Activated CD8-positive, alpha-beta memory T cell treated with anti-CD3 and anti-CD28 coated beads, Interleukin-2, amount 10 ng/mL, durations not matched to agents 7 days and 5 days (primary cell): ENCODE measurements around the gene FAM117B. TPM values are rescaled to one million over a fixed set of nuclear protein-coding genes. Genes with fewer than 3 reads are reported as not detected.
A peak's percentile ranks its signal among the peaks of the same experiment; 100 is the strongest.

Experiments
- ATAC-seq: fragments of 150-1000 bp; cut with Tn5 transposase; one replicate; pipeline ENCODE4 v1.10.0; 2021; ENCODE audit warnings: moderate library complexity
- CTCF ChIA-PET: fragments of 350-600 bp; sonication (Branson Sonifier 250); formaldehyde crosslinking; loops from one replicate; lab custom pipeline; 2021; ENCODE audit warnings: antibody characterized with exemption; lab: Charles Lee
- DNase-seq: peaks from one replicate; pipeline ENCODE4 v3.0.0-alpha.2; 2020
- H3K27ac Mint-ChIP-seq: one replicate; pipeline ENCODE4 v1.8.0; 2021; ENCODE audit warnings: mild to moderate bottlenecking, mixed read lengths
- H3K27me3 Mint-ChIP-seq: one replicate; pipeline ENCODE4 v1.8.0; 2021; ENCODE audit warnings: mixed read lengths
- H3K36me3 Mint-ChIP-seq: one replicate; pipeline ENCODE4 v1.8.0; 2021; ENCODE audit warnings: mild to moderate bottlenecking, mixed read lengths
- H3K4me1 Mint-ChIP-seq: one replicate; pipeline ENCODE4 v1.8.0; 2021; ENCODE audit warnings: mixed read lengths
- H3K4me3 Mint-ChIP-seq: one replicate; pipeline ENCODE4 v1.8.0; 2021; ENCODE audit warnings: mild to moderate bottlenecking, moderate library complexity, mixed read lengths
- H3K9me3 Mint-ChIP-seq: one replicate; pipeline ENCODE4 v1.8.0; 2022; ENCODE audit warnings: low read depth, mixed read lengths
- total RNA-seq, 2 experiments: library from RNA; stranded (reverse); gene quantifications; one replicate each; pipeline ENCODE4 v1.2.3, GENCODE V29; 2021

FAM117B gene
- total RNA-seq = 1 to 10 TPM; 3.7 to 3.8 TPM

DNA sequence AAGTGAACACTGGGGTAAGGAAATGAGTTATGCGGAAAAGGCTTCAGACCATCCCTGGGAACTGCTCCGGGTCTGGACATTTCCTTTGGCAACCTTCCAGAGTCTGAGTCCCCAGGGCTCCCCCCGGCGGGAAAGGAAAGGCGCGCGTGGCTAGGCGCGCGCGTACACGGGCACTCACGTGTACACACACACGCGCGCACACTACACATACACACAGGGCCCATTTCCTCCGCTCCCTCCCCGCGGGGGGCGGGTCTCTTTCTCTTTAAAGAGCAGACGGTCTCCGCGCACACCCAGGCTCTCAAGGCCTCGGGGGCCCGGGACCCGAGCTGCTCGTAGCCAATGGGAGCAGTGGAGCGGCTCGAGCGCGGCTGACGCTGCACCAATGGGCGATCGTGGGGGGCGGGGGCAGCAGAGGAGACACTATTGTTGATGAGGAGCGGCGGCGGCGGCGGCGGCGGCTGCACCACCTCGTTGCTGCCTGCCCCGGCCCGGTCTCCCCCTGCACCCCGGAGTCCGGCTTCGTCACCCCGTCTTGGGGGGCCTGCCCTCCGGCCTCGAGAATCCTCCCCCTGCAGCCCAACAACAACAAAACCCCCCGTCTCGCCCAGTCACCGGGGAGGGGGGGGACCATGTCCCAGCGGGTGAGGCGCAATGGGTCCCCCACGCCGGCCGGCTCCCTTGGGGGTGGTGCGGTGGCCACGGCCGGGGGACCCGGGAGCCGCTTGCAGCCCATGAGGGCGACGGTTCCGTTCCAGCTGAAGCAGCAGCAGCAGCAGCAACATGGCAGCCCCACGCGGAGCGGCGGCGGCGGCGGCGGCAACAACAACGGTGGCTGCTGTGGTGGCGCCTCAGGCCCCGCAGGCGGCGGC lies at the start of gene FAM117B:
FAM117B (plus strand) TSS at position 414 of the 872 bp plus-strand sequence; CDS start at position 633, 219 bp downstream.
- Mint-ChIP-seq H3K27ac (peak within 1 kb of the TSS; percentile 87), H3K36me3 (no peaks in the 10 kb centered on the region), H3K9me3 (no peaks in the 10 kb centered on the region), H3K27me3 (no peaks in the 10 kb centered on the region), H3K4me3 (peak within 1 kb of the TSS; percentile 90), H3K4me1 (peaks cover 38% of the 10 kb centered on the region)
- CTCF ChIA-PET = interaction anchor here (0.6 to 1.3 kb wide), 5 partner anchors 8 to 1181 kb away, joined by 3 to 4 read pairs (median 3); no protein-coding TSS in a partner anchor
- peak; percentile 99 for DNase-seq
- peak; percentile 96 for ATAC-seq

DNA sequence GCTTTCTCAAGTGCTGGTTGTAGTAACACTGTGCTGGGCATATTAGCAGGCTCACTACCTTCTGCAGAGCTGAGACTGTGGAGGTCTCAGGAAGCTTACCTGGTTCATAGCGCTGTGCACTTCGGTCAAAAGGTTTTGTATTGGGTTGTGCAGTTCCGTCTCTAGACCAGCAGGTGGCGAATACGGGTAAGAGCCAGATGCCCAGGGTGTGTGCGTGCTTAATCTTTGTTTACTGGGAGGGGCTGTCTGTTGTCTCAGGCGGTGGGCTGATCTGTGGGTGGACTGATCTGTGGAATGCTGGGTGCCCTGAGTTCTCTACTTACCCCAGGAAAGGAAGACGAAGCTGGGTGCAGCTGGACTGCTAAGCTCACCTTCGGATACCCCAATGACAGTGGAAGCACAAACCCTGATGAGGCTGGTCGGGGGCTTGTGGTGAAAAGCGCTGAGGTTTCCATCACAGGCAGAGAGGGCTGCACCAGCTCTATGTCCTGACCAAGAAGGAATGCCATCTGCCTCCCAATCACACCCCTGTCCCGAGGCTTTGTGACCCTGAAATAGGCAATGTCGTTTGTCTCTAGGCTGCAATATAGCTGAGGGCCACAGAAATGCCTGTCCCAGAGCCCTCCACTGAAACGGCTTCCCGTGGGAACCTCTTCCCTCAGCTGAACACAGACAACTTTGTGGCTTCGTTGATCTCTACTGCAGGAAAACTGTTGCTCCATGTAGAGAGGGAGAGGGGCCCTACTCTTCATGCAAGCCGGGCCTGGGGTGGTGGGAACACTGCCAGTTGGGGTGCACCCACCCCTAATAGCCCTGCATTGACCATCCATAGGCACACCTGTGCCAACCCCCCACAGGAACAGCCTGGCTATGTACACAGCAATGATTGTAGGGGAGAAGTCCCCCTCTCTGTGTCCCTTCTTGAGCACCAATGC lies 45.9 kb upstream of the FAM117B start:
- H3K27ac Mint-ChIP-seq = no peak overlapping the region

DNA sequence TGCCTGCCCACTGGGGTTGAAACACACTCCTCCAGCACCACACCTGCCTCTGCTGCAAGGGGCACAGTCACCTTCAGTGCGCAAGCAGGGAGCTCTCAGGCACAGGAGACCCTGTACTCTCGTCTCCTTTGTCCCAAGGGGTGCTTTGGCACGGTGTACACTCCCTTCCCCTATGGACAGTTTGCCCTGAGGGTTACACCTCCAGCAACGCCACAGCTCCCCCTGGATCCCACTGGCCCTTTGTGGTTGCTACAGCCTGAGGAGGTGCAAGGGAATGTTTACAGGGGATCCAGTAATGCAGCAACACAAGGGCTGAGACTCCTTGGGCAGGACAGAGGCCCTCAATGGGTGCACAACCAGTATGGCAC lies 45.2 kb upstream of the FAM117B start:
- H3K4me3 Mint-ChIP-seq = no peak overlapping the region
- no peak overlapping the region for H3K27ac Mint-ChIP-seq
- CTCF ChIA-PET = interaction anchor here (1.0 to 4.6 kb wide), 9 partner anchors 8 to 1225 kb away, joined by 3 to 42 read pairs (median 7); partner anchors contain the start of gene ICA1L
- ATAC-seq = no peak
- DNase-seq = no peak
- peaks cover 5% of the 10 kb centered on the region for H3K27me3 Mint-ChIP-seq
- no peaks in the 10 kb centered on the region for H3K36me3 Mint-ChIP-seq
- peaks cover 5% of the 10 kb centered on the region for H3K4me1 Mint-ChIP-seq
- H3K9me3 Mint-ChIP-seq = no peaks in the 10 kb centered on the region

More for the DNA sequence above, 45.9 kb upstream of the FAM117B start:
- Mint-ChIP-seq H3K36me3 (no peaks in the 10 kb centered on the region), H3K4me1 (peaks cover 5% of the 10 kb centered on the region), H3K27me3 (peaks cover 5% of the 10 kb centered on the region), H3K4me3 (no peak overlapping the region), H3K9me3 (no peaks in the 10 kb centered on the region)
- peak; percentile 98 for ATAC-seq
- CTCF ChIA-PET = interaction anchor here (0.6 to 4.6 kb wide), 22 partner anchors 9 to 1226 kb away, joined by 3 to 42 read pairs (median 3); partner anchors contain the start of genes FAM117B and ICA1L
- DNase-seq = peak; percentile 75

DNA sequence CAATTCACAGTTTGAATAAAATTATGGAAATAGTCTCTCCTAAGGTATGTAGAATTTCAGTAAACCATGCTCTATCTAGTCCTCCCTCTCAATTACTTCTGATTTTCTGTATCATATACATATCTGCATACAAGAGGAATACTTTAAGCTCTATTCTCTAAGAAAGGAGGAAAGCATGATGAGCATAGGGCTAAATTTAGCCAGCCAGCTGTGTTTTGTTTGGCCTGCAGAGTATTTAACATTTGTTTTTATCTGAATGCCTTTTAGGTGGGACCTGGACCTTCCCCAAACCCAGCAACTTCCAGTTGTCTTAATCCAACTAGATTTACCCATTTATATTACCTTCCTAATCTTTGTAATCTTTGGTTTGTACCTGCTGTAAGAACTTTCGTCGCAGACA lies 42.2 kb upstream of the FAM117B start:
- Mint-ChIP-seq H3K27ac (no peak overlapping the region), H3K36me3 (no peaks in the 10 kb centered on the region), H3K4me1 (peaks cover 5% of the 10 kb centered on the region), H3K4me3 (no peak overlapping the region), H3K9me3 (no peaks in the 10 kb centered on the region), H3K27me3 (peaks cover 5% of the 10 kb centered on the region)
- DNase-seq (no peak), ATAC-seq (no peak)
- CTCF ChIA-PET = no interaction called here

DNA sequence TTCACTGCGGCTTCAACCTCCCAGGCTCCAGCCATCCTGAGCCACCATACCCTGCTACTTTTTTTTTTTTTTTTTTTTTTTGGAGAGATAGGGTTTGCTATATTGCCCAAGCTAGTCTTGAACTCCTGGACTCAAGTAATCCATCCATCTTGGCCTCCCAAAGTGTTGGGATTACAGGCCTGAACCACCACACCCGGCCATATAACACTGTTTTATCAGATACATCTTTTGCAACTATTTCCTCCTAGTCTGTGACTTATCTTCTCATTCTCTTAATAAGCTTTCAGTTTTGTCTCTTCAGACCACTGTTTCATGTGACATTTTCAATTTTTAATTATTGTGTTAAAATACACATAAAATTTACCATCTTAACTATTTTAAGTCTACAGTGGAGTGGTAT lies 35.7 kb upstream of the FAM117B start:
- Mint-ChIP-seq H3K4me3 (no peak overlapping the region), H3K27ac (no peak overlapping the region), H3K36me3 (no peaks in the 10 kb centered on the region), H3K4me1 (no peaks in the 10 kb centered on the region), H3K9me3 (no peaks in the 10 kb centered on the region), H3K27me3 (no peaks in the 10 kb centered on the region)
- CTCF ChIA-PET = interaction anchor here (2.3 kb wide), 1 partner anchor 10 kb away, joined by 10 read pairs; no protein-coding TSS in a partner anchor
- ATAC-seq (no peak), DNase-seq (no peak)

DNA sequence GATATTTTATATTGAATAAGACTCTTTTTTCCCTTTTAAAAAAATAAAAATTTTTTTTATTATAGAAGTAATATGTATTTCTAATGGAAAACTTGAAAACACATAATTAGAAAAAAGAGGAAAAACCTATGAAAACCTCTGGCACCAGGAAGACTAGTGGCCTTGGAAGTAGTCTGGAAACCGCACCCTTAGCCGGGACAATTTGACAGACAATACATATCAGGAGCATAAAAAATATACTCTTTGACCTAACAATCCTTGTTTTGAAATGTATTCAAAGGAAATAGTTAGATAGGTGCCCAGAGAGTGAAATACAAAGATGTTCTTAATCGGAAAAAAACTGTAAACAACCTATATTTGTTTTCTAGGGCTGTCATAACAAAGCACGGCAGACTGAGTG lies 34.9 kb upstream of the FAM117B start:
- CTCF ChIA-PET = interaction anchor here (2.3 kb wide), 1 partner anchor 11 kb away, joined by 11 read pairs; no protein-coding TSS in a partner anchor
- Mint-ChIP-seq H3K36me3 (no peaks in the 10 kb centered on the region), H3K4me1 (no peaks in the 10 kb centered on the region), H3K4me3 (no peak overlapping the region), H3K27me3 (no peaks in the 10 kb centered on the region), H3K27ac (no peak overlapping the region), H3K9me3 (no peaks in the 10 kb centered on the region)
- ATAC-seq (no peak), DNase-seq (no peak)

DNA sequence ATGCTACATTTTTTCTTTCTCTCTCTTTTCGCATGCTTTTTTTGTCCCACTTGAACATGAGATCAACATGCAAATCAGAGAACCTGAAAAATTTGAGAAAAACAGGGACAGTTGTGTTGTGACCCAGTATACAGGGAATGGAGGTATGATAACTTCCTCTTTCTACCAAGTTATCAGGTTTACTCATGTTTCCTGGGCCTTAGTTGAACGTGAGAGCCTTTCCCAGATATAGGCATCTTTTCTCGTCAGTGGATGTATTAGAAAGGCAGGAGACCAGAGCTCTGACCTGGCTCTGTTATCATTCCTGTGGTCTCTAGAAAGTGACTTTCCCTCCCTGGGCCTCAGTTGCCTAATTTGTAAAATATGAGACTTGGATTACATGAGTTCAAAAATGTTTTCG lies 30.1 kb upstream of the FAM117B start:
- H3K27me3 Mint-ChIP-seq = no peaks in the 10 kb centered on the region
- no peaks in the 10 kb centered on the region for H3K9me3 Mint-ChIP-seq
- ATAC-seq (no peak), DNase-seq (no peak)
- no peak overlapping the region for H3K4me3 Mint-ChIP-seq
- H3K27ac Mint-ChIP-seq = no peak overlapping the region
- peaks cover 7% of the 10 kb centered on the region for H3K4me1 Mint-ChIP-seq
- CTCF ChIA-PET = no interaction called here
- no peaks in the 10 kb centered on the region for H3K36me3 Mint-ChIP-seq

DNA sequence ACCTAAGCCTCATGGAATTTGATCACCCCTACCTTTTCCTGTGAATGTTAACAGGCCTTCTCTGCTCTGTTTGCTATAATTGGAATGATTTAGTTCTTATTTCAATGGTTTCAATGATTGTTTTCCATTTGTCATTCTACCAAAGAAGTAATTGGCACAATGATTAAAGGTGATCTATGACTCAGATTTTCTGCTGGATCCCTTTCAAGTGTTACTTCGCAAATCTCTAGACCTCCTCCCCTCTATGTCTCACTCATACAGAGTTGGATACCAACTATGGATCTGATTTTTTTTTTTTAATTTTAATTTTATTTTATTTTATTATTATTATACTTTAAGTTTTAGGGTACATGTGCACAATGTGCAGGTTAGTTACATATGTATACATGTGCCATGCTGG lies 29.6 kb upstream of the FAM117B start:
- H3K27me3 Mint-ChIP-seq = no peaks in the 10 kb centered on the region
- no peak for ATAC-seq
- no peaks in the 10 kb centered on the region for H3K9me3 Mint-ChIP-seq
- no peaks in the 10 kb centered on the region for H3K36me3 Mint-ChIP-seq
- no peak overlapping the region for H3K4me3 Mint-ChIP-seq
- H3K27ac Mint-ChIP-seq = no peak overlapping the region
- no peak for DNase-seq
- peaks cover 10% of the 10 kb centered on the region for H3K4me1 Mint-ChIP-seq
- CTCF ChIA-PET = no interaction called here

DNA sequence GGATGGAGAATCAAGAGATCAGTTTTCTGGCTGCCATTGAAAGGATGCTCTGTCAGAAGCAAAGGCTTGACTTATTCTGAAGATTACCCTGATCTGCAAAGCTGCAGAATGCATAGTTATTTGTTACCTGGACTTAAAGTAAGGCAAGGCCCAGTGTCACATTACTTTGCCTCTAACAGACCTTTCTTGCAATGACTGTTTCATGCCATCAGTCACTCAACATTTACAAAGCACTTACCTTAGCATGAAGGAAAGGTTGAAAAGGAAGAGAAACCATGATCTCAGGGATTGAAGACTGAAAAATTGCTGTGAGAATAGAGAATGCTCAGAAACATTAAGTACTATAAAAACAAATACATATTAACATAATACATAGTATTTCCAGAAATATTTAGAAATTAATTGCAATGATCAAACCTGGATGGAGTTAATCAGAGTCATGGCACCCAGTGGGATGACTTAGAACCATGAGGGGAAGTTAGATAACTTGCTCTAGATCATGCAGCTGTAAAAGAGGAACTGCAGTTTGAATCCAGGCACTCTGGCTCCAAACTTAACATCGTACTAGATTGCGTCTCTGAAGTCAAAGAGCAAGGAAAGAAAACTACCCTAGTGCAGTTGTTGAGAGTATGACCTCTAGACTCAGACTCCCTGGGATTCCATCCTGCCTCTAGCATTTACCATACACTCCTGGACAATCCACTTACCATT lies 26.5 kb upstream of the FAM117B start:
- no peak overlapping the region for H3K27ac Mint-ChIP-seq
- DNase-seq (no peak), ATAC-seq (no peak)
- H3K27me3 Mint-ChIP-seq = no peaks in the 10 kb centered on the region
- H3K4me1 Mint-ChIP-seq = peaks cover 12% of the 10 kb centered on the region
- no peaks in the 10 kb centered on the region for H3K36me3 Mint-ChIP-seq
- CTCF ChIA-PET = no interaction called here
- H3K9me3 Mint-ChIP-seq = no peaks in the 10 kb centered on the region
- H3K4me3 Mint-ChIP-seq = no peak overlapping the region

DNA sequence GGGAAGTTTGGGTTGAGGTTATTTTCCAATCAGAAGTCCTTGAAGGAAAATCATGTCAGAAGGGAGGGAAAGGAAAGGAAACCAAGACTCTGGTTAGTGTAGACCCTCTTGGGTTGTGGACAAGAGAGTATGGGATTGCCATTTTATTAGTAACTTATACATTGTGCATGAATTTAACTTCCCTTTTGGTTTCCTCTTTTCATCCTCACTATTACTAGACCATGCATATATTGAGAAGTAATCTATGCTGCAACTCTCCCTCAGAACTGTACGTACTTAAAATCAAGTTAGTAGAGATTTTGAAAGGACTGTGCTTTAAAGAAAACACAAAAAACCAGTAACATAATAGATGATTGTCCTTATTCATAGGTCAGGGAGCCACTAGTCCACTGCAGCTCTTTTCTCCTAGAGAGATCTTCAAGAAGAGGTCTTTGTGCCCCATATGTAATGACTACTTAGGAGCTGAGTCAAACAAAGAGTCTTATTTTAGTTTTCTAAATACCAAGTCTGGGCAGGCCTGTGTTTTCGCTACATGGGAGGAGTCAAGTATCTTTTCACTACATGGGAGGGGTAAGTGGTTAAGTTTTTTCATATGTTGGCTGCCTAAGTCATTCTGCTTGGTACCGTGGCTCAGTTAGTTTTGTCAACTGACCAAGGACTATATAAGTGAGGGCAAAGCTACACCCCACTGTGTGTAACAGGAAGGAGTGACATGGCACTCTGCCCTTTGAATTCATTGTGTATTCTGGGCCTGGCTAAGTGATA lies 25.2 kb upstream of the FAM117B start:
- H3K9me3 Mint-ChIP-seq = no peaks in the 10 kb centered on the region
- CTCF ChIA-PET = interaction anchor here (0.6 to 1.6 kb wide), 2 partner anchors 11 to 722 kb away, joined by 3 read pairs; no protein-coding TSS in a partner anchor
- ATAC-seq (peak; percentile 61), DNase-seq (no peak)
- no peaks in the 10 kb centered on the region for H3K36me3 Mint-ChIP-seq
- no peak overlapping the region for H3K4me3 Mint-ChIP-seq
- peaks cover 12% of the 10 kb centered on the region for H3K4me1 Mint-ChIP-seq
- H3K27ac Mint-ChIP-seq = peak overlapping the region; percentile 24
- H3K27me3 Mint-ChIP-seq = no peaks in the 10 kb centered on the region

DNA sequence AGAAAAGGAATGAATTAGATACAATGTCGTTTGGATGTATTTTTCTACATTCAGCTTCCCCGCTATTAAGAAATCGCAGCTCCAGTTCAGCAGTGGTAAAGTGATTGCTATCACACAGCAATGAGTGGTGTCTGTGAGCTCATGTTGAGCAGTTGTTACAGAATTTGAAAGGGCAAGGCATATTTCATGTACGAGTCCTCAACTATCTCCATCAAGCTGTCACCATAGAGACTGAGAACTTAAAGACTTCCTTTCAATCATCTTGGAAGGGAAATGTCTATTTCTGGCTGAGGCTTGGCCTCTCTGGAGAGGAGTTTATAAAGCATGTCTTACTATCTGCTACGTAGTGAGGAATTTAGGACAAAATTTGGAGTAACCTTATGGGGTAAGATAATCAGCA lies 24.4 kb upstream of the FAM117B start:
- CTCF ChIA-PET = interaction anchor here (0.6 to 1.6 kb wide), 3 partner anchors 12 to 721 kb away, joined by 3 read pairs; no protein-coding TSS in a partner anchor
- Mint-ChIP-seq H3K27me3 (no peaks in the 10 kb centered on the region), H3K36me3 (no peaks in the 10 kb centered on the region), H3K4me1 (peaks cover 12% of the 10 kb centered on the region), H3K4me3 (no peak overlapping the region), H3K27ac (no peak overlapping the region), H3K9me3 (no peaks in the 10 kb centered on the region)
- no peak for DNase-seq
- no peak for ATAC-seq

DNA sequence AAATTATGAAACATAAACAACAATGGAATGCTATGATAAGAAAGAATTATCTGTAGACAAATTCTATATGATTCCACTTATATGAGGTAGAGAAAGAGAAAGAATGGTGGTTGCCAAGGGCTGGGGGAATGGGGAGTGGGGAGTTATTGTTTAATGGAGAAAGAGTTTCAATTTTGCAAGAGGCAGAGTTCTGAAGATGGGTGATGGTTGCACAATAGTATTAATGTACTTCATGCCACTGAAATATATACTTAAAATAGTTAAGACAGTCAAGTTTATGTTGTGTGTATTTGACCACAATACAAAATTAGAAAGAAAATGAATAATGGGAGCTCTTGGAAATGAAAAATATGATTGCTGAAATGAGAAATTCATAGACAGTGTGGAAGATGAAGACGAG lies 22.6 kb upstream of the FAM117B start:
- CTCF ChIA-PET = no interaction called here
- H3K4me3 Mint-ChIP-seq = no peak overlapping the region

More for the DNA sequence above, 22.6 kb upstream of the FAM117B start:
- Mint-ChIP-seq H3K27me3 (no peaks in the 10 kb centered on the region), H3K27ac (no peak overlapping the region), H3K36me3 (no peaks in the 10 kb centered on the region), H3K9me3 (no peaks in the 10 kb centered on the region), H3K4me1 (peaks cover 12% of the 10 kb centered on the region)
- ATAC-seq (no peak), DNase-seq (no peak)
